HepG2 (cell line): Measurements from ENCODE around the gene CAP2. TPM values are rescaled to one million over a fixed set of nuclear protein-coding genes. Genes with fewer than 3 reads are reported as not detected.

Source experiments
- ATAC-seq: fragments of 200-7000 bp; cut with Tn5 transposase; 3 replicates; pipeline ENCODE4 v1.9.1; 2020; ENCODE audit warnings: mild to moderate bottlenecking, moderate library complexity
- BruUV-seq: library from RNA; stranded (reverse); fragments of 400-500 nt; replicated peaks from 2 replicates; lab custom pipeline; 2021; lab: Mats Ljungman, UMichigan
- CTCF ChIA-PET: fragments of 300-600 bp; formaldehyde crosslinking; extraction: SDS; loops from one replicate; lab custom pipeline; 2021; ENCODE audit warnings: low total read pairs, inconsistent platforms, low intra/inter-chr PET ratio; lab: Yijun Ruan, JAX
- POLR2A ChIA-PET: fragments of 350-600 bp; sonication (Branson Sonifier 250); formaldehyde crosslinking; loops from one replicate; lab custom pipeline; 2020; ENCODE audit warnings: antibody characterized with exemption, inconsistent platforms; lab: Yijun Ruan, JAX
- DNase-seq: peaks from one replicate; pipeline ENCODE4 v3.0.0-alpha.2; 2015; ENCODE audit warnings: low spot score
- FAIRE-seq: peaks from 3 replicates; lab custom pipeline; 2011; peaks lifted over from hg19 to GRCh38; lab: Jason Lieb, UNC
- H2AFZ ChIP-seq: one replicate; pipeline ENCODE4 v1.6.1; 2011; ENCODE audit warnings: low read length, inconsistent platforms
- H3K27ac ChIP-seq: fragments of 300-600 bp; 3 replicates; pipeline ENCODE4 v1.8.0; 2011; ENCODE audit warnings: mixed run types, mild to moderate bottlenecking, mixed read lengths, low read length, inconsistent platforms; ENCODE audit not compliant: insufficient read depth; ENCODE audit errors: extremely low read length
- H3K27me3 ChIP-seq, 2 experiments: fragments of 200-600 bp in 1 of 2; 2 replicates in 1 of 2; 3 replicates in 1 of 2; pipeline versions ENCODE4 v1.6.0 to v1.8.0; 2011; ENCODE audit warnings: low read length in 2 of 2, mild to moderate bottlenecking in 2 of 2, moderate library complexity in 2 of 2, inconsistent platforms in 1 of 2; ENCODE audit not compliant: insufficient read depth in 2 of 2, control insufficient read depth in 1 of 2
- H3K36me3 ChIP-seq, 2 experiments: fragments of 200-600 bp in 1 of 2; replicated peaks in 1 of 2; 2 replicates in 1 of 2; 3 replicates in 1 of 2; pipeline versions ENCODE4 v1.5.1 to v1.8.0; 2011; ENCODE audit warnings: low read length in 2 of 2, inconsistent platforms in 1 of 2; ENCODE audit not compliant: insufficient read depth in 2 of 2, control insufficient read depth in 1 of 2
- H3K4me1 ChIP-seq: 2 replicates; pipeline ENCODE4 v1.5.1; 2012; ENCODE audit warnings: low read length, inconsistent platforms; ENCODE audit not compliant: insufficient read depth
- H3K4me2 ChIP-seq: 2 replicates; pipeline ENCODE4 v1.6.0; 2011; ENCODE audit warnings: low read depth, low read length, inconsistent platforms
- H3K4me3 ChIP-seq, 3 experiments: fragments of 200-600 bp in 1 of 3; sonication (generic), shearing (Covaris generic) in 1 of 3; replicated peaks in 1 of 3; 2 replicates each; pipeline ENCODE4 v1.5.1; 2011 to 2016; ENCODE audit warnings: low read length in 3 of 3, inconsistent platforms in 2 of 3, low read depth in 2 of 3, mild to moderate bottlenecking in 2 of 3, control low read depth in 1 of 3, mixed read lengths in 1 of 3; ENCODE audit not compliant: insufficient read depth in 1 of 3
- H3K79me2 ChIP-seq: one replicate; pipeline ENCODE4 v1.6.1; 2011; ENCODE audit warnings: low read length, inconsistent platforms; ENCODE audit not compliant: insufficient read depth
- H3K9ac ChIP-seq: 2 replicates; pipeline ENCODE4 v1.6.0; 2011; ENCODE audit warnings: mild to moderate bottlenecking, low read depth, low read length, inconsistent platforms; ENCODE audit not compliant: insufficient read depth
- H3K9me3 ChIP-seq: 2 replicates; pipeline ENCODE4 v1.5.1; 2012; ENCODE audit warnings: mild to moderate bottlenecking, low read length
- H4K20me1 ChIP-seq: 2 replicates; pipeline ENCODE4 v1.6.0; 2011; ENCODE audit warnings: inconsistent platforms, mild to moderate bottlenecking, low read length, moderate library complexity; ENCODE audit not compliant: insufficient read depth
- DPF2 ChIP-seq: sonication (generic); formaldehyde crosslinking; IDR thresholded peaks from 2 replicates; pipeline ENCODE4 v1.4.0; 2020; ENCODE audit warnings: mild to moderate bottlenecking, low read depth, missing genetic modification reagents, borderline replicate concordance
- GATA4 ChIP-seq: sonication (generic); IDR thresholded peaks from 2 replicates; pipeline ENCODE4 v1.6.1; 2016; ENCODE audit warnings: antibody characterized with exemption, low read depth, borderline replicate concordance
- MAF1 ChIP-seq: sonication (generic); formaldehyde crosslinking; IDR thresholded peaks from 2 replicates; pipeline ENCODE4 v1.5.0; 2020; ENCODE audit warnings: missing genetic modification reagents, borderline replicate concordance
- NONO ChIP-seq, 2 experiments: fragments of 450-650 bp in 1 of 2; sonication (generic) in 1 of 2; formaldehyde crosslinking in 1 of 2; IDR thresholded peaks in 1 of 2; conservative IDR thresholded peaks in 1 of 2; 2 replicates each; pipeline versions ENCODE4 v1.6.1 to v1.8.0; 2017 to 2022; ENCODE audit warnings: mild to moderate bottlenecking in 1 of 2, missing genetic modification reagents in 1 of 2, moderate library complexity in 1 of 2
- POLR2AphosphoS2 ChIP-seq: IDR thresholded peaks from 2 replicates; pipeline ENCODE4 v1.6.1; 2011; ENCODE audit warnings: low read depth, low read length, improper control_type of control experiment
- SMARCC2 ChIP-seq: fragments of 450-650 bp; IDR thresholded peaks from 2 replicates; pipeline ENCODE4 v1.6.1; 2017; ENCODE audit warnings: antibody characterized with exemption, mild to moderate bottlenecking
- TARDBP ChIP-seq: sonication (generic); formaldehyde crosslinking; IDR thresholded peaks from 2 replicates; pipeline ENCODE4 v1.8.0; 2022; ENCODE audit warnings: mild to moderate bottlenecking, missing genetic modification reagents
- ZNF234 ChIP-seq: sonication (generic); formaldehyde crosslinking; conservative IDR thresholded peaks from 2 replicates; pipeline ENCODE4 v1.5.1; 2020; ENCODE audit warnings: mild to moderate bottlenecking, missing genetic modification reagents
- ZNF3 ChIP-seq: IDR thresholded peaks from 2 replicates; pipeline ENCODE4 v1.7.0; 2017; ENCODE audit warnings: inconsistent platforms
- ZNF44 ChIP-seq: sonication (generic); formaldehyde crosslinking; IDR thresholded peaks from 2 replicates; pipeline ENCODE4 v1.5.1; 2020; ENCODE audit warnings: mild to moderate bottlenecking, missing genetic modification reagents
- WGBS: methylation state at CpG from one replicate; pipeline ENCODE4 v1.1.6; 2017; ENCODE audit warnings: low lambda C conversion rate; 5-methylcytosine and 5-hydroxymethylcytosine counted together
- in situ Hi-C: cut with HindIII; loops from 2 replicates; pipeline ENCODE4 v1.10.0; 2017; ENCODE audit warnings: low pct_unique_long_range_greater_than_20kb; ENCODE audit not compliant: extremely low pct_ligation_motif_present
- intact Hi-C: fragments of 100-400 bp; cut with micrococcal nuclease; formaldehyde crosslinking; loops from one replicate; pipeline ENCODE4 v1.10.0; 2022; ENCODE audit not compliant: unreplicated experiment
- polyA plus RNA-seq, 8 experiments: library from polyadenylated mRNA; depleted of rRNA in 3 of 8; stranded (reverse) in 7 of 8; unstranded in 1 of 8; fragments of >200 nt; fragmentation: Illumina TruSeq in 4 of 8; extraction: Trizol in 4 of 8; gene quantifications; 2 replicates each; pipeline versions ENCODE4 v1.2.1 to v1.2.3, GENCODE V29; 2011 to 2016; ENCODE audit warnings: low read depth in 4 of 8, missing spikeins in 1 of 8, mixed read lengths in 1 of 8; ENCODE audit not compliant: insufficient read depth in 1 of 8
- total RNA-seq, 5 experiments: library from RNA; depleted of rRNA; stranded (reverse); fragments of >200 nt; fragmentation: Illumina TruSeq; extraction: Trizol; gene quantifications; 2 replicates each; pipeline ENCODE4 v1.2.3, GENCODE V29; 2016; ENCODE audit warnings: low read depth in 1 of 5
- TF ChIP-seq, protein P1 (sequence below): sonication (generic); formaldehyde crosslinking; IDR thresholded peaks from 2 replicates; pipeline ENCODE4 v1.4.0; 2020; ENCODE audit warnings: missing genetic modification reagents, borderline replicate concordance
- TF ChIP-seq, protein P2 (sequence below): sonication (generic); formaldehyde crosslinking; IDR thresholded peaks from 2 replicates; pipeline ENCODE4 v1.4.0; 2020; ENCODE audit warnings: mild to moderate bottlenecking, missing genetic modification reagents
- TF ChIP-seq, protein P3 (sequence below): sonication (generic); formaldehyde crosslinking; conservative IDR thresholded peaks from 2 replicates; pipeline ENCODE4 v1.4.0; 2020; ENCODE audit warnings: missing genetic modification reagents

The CAP2 gene
- total and polyA plus RNA-seq, 2 of the 13 experiments (the other 11 are each of a cell fraction or from before 2014, with no cell fraction given), result 7.9 to 53.1 TPM

DNA sequence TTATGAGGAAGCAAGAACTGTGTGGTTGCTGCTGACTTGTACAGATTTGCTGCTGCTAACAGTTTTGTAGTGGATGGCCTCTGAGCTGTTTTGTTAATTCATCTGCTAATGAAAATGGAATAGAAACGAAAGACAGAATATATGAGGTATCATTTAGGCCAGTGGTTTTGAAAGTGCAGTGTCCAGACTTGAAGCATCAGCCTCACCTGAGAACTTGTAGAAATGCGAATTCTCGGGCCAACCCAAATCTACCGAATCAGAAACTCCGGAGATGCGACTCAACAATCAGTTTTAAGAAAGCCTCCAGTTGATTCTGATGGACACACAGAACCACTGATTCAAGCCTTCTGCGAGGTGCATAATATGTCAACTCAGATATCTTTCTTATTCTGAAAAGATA, 62.5 kb downstream of the CAP2 start:
- Histone ChIP-seq H3K79me2 (no peaks in the 10 kb centered on the region), H2AFZ (no peak overlapping the region), H3K4me1 (peaks cover 5% of the 10 kb centered on the region; the same call in 1 of the 2 replicates), H3K9me3 (no peaks in the 10 kb centered on the region), H3K4me2 (no peak overlapping the region), H3K9ac (no peak overlapping the region), H3K36me3 (no peaks in the 10 kb centered on the region), H4K20me1 (no peaks in the 10 kb centered on the region), H3K27ac (no peak overlapping the region), H3K4me3 (no peak overlapping the region), H3K27me3 (no peaks in the 10 kb centered on the region)
- DNase-seq (no peak), ATAC-seq (no peak), FAIRE-seq (no peak)
- in situ Hi-C loops (no loop called here), intact Hi-C loops (no loop called here)
- TF ChIP-seq SMARCC2, result no peak
- WGBS, result 93% methylated on average over 7 of the region's 7 CpGs
- CTCF ChIA-PET, result no interaction called here
- no TSS peak for BruUV-seq
- POLR2A ChIA-PET, result no interaction called here

DNA sequence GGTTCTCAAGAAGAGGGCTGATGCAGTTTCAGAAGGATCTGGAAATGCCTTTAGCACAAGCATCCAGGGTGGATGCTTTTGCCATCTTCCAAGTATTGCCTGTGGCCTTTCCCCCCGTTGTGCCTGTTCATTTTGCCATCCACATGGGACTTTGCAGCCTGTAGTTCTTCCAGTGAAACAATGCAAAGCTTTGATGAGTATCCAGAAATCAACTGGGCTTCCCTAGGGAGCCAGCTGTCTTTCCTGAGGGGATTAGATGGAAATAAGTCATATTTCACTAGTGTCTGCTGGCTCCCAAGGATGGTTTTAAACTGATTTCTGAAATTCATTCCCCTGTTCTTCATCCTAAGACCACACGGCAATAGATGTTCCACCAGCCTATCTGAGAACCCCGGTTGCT, 63.3 kb downstream of the CAP2 start:
- H3K79me2 ChIP-seq, result no peaks in the 10 kb centered on the region
- ATAC-seq (no peak), FAIRE-seq (no peak), DNase-seq (no peak)
- peaks cover 5% of the 10 kb centered on the region; the same call in 1 of the 2 replicates for H3K4me1 ChIP-seq
- H3K36me3 ChIP-seq, result no peaks in the 10 kb centered on the region
- no peaks in the 10 kb centered on the region for H4K20me1 ChIP-seq
- WGBS, result 91% methylated on average over 3 of the region's 3 CpGs
- ChIA-PET CTCF (no interaction called here), POLR2A (no interaction called here)
- H2AFZ ChIP-seq, result no peak overlapping the region
- no peak overlapping the region for H3K27ac ChIP-seq
- in situ Hi-C loops (no loop called here), intact Hi-C loops (no loop called here)
- TF ChIP-seq, protein P1, sequence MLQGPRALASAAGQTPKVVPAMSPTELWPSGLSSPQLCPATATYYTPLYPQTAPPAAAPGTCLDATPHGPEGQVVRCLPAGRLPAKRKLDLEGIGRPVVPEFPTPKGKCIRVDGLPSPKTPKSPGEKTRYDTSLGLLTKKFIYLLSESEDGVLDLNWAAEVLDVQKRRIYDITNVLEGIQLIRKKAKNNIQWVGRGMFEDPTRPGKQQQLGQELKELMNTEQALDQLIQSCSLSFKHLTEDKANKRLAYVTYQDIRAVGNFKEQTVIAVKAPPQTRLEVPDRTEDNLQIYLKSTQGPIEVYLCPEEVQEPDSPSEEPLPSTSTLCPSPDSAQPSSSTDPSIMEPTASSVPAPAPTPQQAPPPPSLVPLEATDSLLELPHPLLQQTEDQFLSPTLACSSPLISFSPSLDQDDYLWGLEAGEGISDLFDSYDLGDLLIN, result no peak
- TF ChIP-seq NONO (IDR thresholded peaks at IDR 0.05), result no peak
- TF ChIP-seq NONO (CRISPR knock-in tag; conservative IDR thresholded peaks at IDR 0.05), result no peak
- TF ChIP-seq, protein P2, sequence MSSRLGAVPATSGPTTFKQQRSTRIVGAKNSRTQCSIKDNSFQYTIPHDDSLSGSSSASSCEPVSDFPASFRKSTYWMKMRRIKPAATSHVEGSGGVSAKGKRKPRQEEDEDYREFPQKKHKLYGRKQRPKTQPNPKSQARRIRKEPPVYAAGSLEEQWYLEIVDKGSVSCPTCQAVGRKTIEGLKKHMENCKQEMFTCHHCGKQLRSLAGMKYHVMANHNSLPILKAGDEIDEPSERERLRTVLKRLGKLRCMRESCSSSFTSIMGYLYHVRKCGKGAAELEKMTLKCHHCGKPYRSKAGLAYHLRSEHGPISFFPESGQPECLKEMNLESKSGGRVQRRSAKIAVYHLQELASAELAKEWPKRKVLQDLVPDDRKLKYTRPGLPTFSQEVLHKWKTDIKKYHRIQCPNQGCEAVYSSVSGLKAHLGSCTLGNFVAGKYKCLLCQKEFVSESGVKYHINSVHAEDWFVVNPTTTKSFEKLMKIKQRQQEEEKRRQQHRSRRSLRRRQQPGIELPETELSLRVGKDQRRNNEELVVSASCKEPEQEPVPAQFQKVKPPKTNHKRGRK, result no peak
- no peak for TF ChIP-seq MAF1 (CRISPR knock-in tag)
- no peak for TF ChIP-seq ZNF234 (CRISPR knock-in tag)
- no peak for TF ChIP-seq POLR2AphosphoS2
- no peak for TF ChIP-seq ZNF44 (CRISPR knock-in tag)
- no peak for TF ChIP-seq GATA4
- TF ChIP-seq, protein P3, sequence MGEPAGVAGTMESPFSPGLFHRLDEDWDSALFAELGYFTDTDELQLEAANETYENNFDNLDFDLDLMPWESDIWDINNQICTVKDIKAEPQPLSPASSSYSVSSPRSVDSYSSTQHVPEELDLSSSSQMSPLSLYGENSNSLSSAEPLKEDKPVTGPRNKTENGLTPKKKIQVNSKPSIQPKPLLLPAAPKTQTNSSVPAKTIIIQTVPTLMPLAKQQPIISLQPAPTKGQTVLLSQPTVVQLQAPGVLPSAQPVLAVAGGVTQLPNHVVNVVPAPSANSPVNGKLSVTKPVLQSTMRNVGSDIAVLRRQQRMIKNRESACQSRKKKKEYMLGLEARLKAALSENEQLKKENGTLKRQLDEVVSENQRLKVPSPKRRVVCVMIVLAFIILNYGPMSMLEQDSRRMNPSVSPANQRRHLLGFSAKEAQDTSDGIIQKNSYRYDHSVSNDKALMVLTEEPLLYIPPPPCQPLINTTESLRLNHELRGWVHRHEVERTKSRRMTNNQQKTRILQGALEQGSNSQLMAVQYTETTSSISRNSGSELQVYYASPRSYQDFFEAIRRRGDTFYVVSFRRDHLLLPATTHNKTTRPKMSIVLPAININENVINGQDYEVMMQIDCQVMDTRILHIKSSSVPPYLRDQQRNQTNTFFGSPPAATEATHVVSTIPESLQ (CRISPR knock-in tag), result no peak
- TF ChIP-seq ZNF3 (CRISPR knock-in tag), result no peak
- no peak for TF ChIP-seq DPF2 (CRISPR knock-in tag)
- TF ChIP-seq TARDBP (CRISPR knock-in tag), result no peak
- BruUV-seq, result no TSS peak
- H3K9ac ChIP-seq, result no peak overlapping the region
- no peaks in the 10 kb centered on the region for H3K27me3 ChIP-seq
- H3K9me3 ChIP-seq, result no peaks in the 10 kb centered on the region
- no peak overlapping the region for H3K4me2 ChIP-seq
- no peak overlapping the region for H3K4me3 ChIP-seq
